Lung (tissue), 12 donors: ENCODE measurements around the gene NDUFAF8. TPM values are rescaled to one million over a fixed set of nuclear protein-coding genes. Genes with fewer than 3 reads are reported as not detected.

ENCODE experiments used
- ATAC-seq: fragments of 200-7000 bp; cut with Tn5 transposase; one replicate; pipeline ENCODE4 v1.9.1; 2020; ENCODE audit warnings: moderate number of reproducible peaks; ENCODE audit not compliant: insufficient read depth, low FRiP score
- DNase-seq, 3 donors: peaks; one replicate each; pipeline ENCODE4 v3.0.0-alpha.2; 2013 to 2017
- H3K27ac ChIP-seq, 2 donors: one replicate each; pipeline ENCODE4 v1.5.1; 2013; ENCODE audit warnings: mild to moderate bottlenecking in 2 of 2, moderate library complexity in 2 of 2, control low read depth in 1 of 2, inconsistent platforms in 1 of 2, low read depth in 1 of 2, low read length in 1 of 2
- H3K27me3 ChIP-seq, 3 donors: one replicate each; pipeline ENCODE4 v1.5.1; 2013; ENCODE audit warnings: low read length in 2 of 3; ENCODE audit not compliant: control insufficient read depth in 3 of 3, insufficient read depth in 3 of 3
- H3K36me3 ChIP-seq, 4 donors: one replicate each; pipeline ENCODE4 v1.5.1; 2013; ENCODE audit warnings: low read length in 4 of 4, mild to moderate bottlenecking in 1 of 4, moderate library complexity in 1 of 4; ENCODE audit not compliant: control insufficient read depth in 4 of 4, insufficient read depth in 4 of 4
- H3K4me1 ChIP-seq, 5 donors: one replicate each; pipeline ENCODE4 v1.5.1; 2013; ENCODE audit warnings: low read length in 5 of 5, mild to moderate bottlenecking in 2 of 5, moderate library complexity in 1 of 5; ENCODE audit not compliant: control insufficient read depth in 5 of 5, insufficient read depth in 5 of 5
- H3K4me3 ChIP-seq: one replicate; pipeline ENCODE4 v1.5.1; 2013; ENCODE audit warnings: mild to moderate bottlenecking, control low read depth, moderate library complexity
- H3K9ac ChIP-seq, 2 donors: one replicate each; pipeline ENCODE4 v1.5.1; 2013; ENCODE audit warnings: low read length in 2 of 2, control low read depth in 1 of 2; ENCODE audit not compliant: insufficient read depth in 1 of 2
- H3K9me3 ChIP-seq, 4 donors: one replicate each; pipeline ENCODE4 v1.5.1; 2013; ENCODE audit warnings: low read length in 3 of 4, mild to moderate bottlenecking in 1 of 4, moderate library complexity in 1 of 4; ENCODE audit not compliant: control insufficient read depth in 4 of 4, insufficient read depth in 3 of 4
- WGBS, 2 donors: extraction: QIAGEN DNeasy Blood & Tissue Kit; methylation state at CpG; one replicate each; pipeline ENCODE4 v1.1.7; 2013; 5-methylcytosine and 5-hydroxymethylcytosine counted together
- polyA plus RNA-seq, 2 donors: library from polyadenylated mRNA; stranded (reverse); fragments of 200-250 nt; gene quantifications; one replicate each; pipeline ENCODE4 v1.2.1, GENCODE V29; 2013
- total RNA-seq, 2 donors: library from RNA; depleted of rRNA in 1 of 2; stranded (reverse); fragments of >200 nt in 1 of 2; gene quantifications; one replicate each; pipeline ENCODE4 v1.2.1, GENCODE V29; 2014 to 2021
- TF ChIP-seq, protein P1 (sequence below): IDR thresholded peaks from 2 replicates; pipeline ENCODE4 v1.5.1; 2012; ENCODE audit warnings: mild to moderate bottlenecking; ENCODE audit errors: control extremely low read depth, extremely low read depth
- donor health status: control.
- donor health status: control.
- donor health status: Bipolar disorder and iron deficiency.
- donor health status: healthy.
- donor health status: DM: yes; HTN: yes; CAD: no.

The NDUFAF8 gene
- total and polyA plus RNA-seq, 4 donors = 12.7 to 51.1 (median 29.9) TPM

DNA sequence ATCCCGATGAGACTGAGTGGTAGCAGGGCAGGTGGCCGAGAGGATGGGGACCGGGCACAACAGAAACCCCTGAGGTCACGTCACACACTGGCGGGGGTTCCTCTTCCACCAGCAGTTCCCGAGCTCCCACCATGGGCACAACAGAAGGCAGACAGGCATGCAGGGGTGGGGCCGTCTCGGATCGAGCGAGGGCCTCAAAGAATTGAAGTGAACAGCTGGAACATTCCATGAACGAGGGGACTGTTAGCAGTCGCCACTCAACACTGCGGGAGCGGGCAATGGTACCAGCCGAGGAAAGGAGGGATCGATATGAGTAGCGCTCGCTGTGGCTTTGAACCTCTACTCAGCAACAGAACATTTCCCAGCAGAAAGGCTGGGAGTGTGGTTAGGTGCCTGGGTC, 21.6 kb upstream of the NDUFAF8 start:
- Histone ChIP-seq H3K9me3 (no peaks in the 10 kb centered on the region), H3K36me3 (peaks cover 0 to 5% (median 2%) of the 10 kb centered on the region in 4 donors), H3K9ac (no peak overlapping the region), H3K4me1 (peaks cover 0 to 12% (median 4%) of the 10 kb centered on the region in 5 donors), H3K27me3 (no peaks in the 10 kb centered on the region), H3K27ac (no peak overlapping the region), H3K4me3 (no peak overlapping the region)
- no peak for ATAC-seq
- TF ChIP-seq, protein P1, sequence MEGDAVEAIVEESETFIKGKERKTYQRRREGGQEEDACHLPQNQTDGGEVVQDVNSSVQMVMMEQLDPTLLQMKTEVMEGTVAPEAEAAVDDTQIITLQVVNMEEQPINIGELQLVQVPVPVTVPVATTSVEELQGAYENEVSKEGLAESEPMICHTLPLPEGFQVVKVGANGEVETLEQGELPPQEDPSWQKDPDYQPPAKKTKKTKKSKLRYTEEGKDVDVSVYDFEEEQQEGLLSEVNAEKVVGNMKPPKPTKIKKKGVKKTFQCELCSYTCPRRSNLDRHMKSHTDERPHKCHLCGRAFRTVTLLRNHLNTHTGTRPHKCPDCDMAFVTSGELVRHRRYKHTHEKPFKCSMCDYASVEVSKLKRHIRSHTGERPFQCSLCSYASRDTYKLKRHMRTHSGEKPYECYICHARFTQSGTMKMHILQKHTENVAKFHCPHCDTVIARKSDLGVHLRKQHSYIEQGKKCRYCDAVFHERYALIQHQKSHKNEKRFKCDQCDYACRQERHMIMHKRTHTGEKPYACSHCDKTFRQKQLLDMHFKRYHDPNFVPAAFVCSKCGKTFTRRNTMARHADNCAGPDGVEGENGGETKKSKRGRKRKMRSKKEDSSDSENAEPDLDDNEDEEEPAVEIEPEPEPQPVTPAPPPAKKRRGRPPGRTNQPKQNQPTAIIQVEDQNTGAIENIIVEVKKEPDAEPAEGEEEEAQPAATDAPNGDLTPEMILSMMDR = no peak
- 93 to 97% methylated on average over 18 of the region's 18 CpGs for WGBS, 2 donors
- no peak for DNase-seq

DNA sequence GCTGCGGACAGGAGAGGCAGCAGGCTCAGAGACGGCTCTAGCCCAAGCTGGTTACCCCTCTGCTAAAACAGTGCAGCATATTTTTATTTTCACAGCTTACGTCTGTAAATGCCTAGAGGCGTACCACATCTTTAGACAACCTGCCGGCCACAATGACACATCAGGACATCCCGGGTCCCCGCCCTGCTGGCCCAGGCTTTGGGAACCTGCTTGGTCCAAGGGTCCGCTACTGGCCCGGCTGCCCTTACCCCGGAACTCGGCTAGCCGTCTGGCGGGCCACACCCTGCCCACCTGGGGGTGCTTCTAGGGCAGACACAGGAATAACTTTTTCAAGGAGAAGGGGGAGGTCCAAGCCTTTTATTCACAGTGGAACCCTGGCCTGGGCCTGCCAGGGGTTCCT, 20.7 kb upstream of the NDUFAF8 start:
- Histone ChIP-seq H3K27me3 (no peaks in the 10 kb centered on the region), H3K4me1 (peaks cover 0 to 15% (median 4%) of the 10 kb centered on the region in 5 donors), H3K4me3 (no peak overlapping the region), H3K36me3 (peaks cover 0 to 5% (median 2%) of the 10 kb centered on the region in 4 donors), H3K9me3 (no peaks in the 10 kb centered on the region), H3K27ac (no peak overlapping the region), H3K9ac (no peak overlapping the region)
- TF ChIP-seq, protein P1 = no peak
- no peak for DNase-seq
- ATAC-seq = no peak
- 91 to 93% methylated on average over 13 of the region's 13 CpGs for WGBS, 2 donors

DNA sequence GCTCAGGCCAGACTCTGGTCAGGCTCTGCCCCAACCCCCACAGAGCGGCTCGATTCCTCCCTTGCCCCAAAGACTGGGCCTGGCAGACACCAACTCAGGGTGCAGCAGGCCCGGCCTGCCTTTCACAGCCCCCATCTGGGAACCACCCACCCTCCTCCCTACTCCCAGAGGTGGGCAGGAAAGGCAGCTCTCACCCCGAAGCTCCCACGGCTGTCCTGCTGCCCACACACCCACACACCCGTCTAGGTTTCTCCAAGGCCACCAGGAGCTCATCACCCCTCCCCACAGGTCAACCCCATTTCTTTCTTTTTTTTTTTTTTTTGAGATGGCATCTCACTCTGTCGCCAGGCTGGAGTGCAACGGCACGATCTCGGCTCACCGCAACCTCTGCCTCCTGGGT, 20.1 kb upstream of the NDUFAF8 start:
- peaks cover 0 to 5% (median 2%) of the 10 kb centered on the region in 4 donors for H3K36me3 ChIP-seq
- no peaks in the 10 kb centered on the region for H3K9me3 ChIP-seq
- H3K4me1 ChIP-seq = peaks cover 0 to 17% (median 4%) of the 10 kb centered on the region in 5 donors
- DNase-seq (no peak), ATAC-seq (no peak)
- H3K9ac ChIP-seq = no peak overlapping the region
- H3K4me3 ChIP-seq = no peak overlapping the region
- WGBS, 2 donors = 94 to 100% methylated on average over 11 of the region's 11 CpGs
- TF ChIP-seq, protein P1 = no peak
- H3K27me3 ChIP-seq = no peaks in the 10 kb centered on the region
- no peak overlapping the region for H3K27ac ChIP-seq

DNA sequence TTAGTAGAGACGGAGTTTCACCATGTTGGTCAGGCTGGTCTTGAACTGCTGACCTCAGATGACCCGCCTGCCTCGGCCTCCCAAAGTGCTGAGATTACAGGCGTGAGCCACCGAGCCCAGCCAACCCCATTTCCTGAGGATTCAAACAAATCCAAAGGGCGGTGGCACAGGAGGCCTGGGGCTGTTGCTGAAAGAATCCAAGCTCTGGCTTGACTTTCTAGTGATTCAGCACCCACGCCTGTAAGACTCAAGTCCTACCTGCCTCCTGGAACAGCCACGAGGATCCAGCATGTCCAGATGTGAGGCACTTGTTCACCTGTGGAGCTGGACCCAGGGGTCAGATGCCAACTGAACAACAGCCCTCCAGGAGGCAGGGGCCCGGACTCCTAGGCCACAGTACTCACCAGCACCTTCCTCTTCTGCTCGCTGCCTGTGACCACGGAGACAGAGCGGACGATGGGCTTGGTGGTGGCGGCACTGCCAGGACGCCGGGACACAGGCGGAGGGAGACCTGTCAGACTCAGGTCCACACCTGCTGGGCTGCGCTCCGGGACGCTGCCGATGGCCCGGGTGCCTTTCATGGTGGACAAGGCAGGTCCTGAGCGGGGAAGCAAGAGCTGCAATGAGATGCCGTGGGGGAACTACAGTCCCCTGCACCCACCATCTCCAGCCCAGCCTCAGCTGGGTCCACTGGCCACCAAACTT, 19.5 kb upstream of the NDUFAF8 start:
- ATAC-seq (no peak), DNase-seq (no peak)

More for the DNA sequence above, 19.5 kb upstream of the NDUFAF8 start:
- Histone ChIP-seq H3K4me3 (no peak overlapping the region), H3K9me3 (no peaks in the 10 kb centered on the region), H3K27ac (no peak overlapping the region), H3K36me3 (peaks cover 0 to 5% (median 2%) of the 10 kb centered on the region in 4 donors), H3K9ac (no peak overlapping the region), H3K4me1 (peaks cover 0 to 17% (median 4%) of the 10 kb centered on the region in 5 donors), H3K27me3 (no peaks in the 10 kb centered on the region)
- WGBS, 2 donors = 94 to 95% methylated on average over 24 of the region's 24 CpGs
- TF ChIP-seq, protein P1 = no peak
